IMR-90 (cell line): ENCODE results near the gene ALX4. TPM values are rescaled to one million over a fixed set of nuclear protein-coding genes. Genes with fewer than 3 reads are reported as not detected.

Experiments used
- ATAC-seq: fragments of 200-7000 bp; cut with Tn5 transposase; 2 replicates; pipeline ENCODE4 v1.9.1; 2020; ENCODE audit warnings: low read depth, mild to moderate bottlenecking, moderate library complexity
- BruUV-seq: library from RNA; stranded (reverse); fragments of 400-500 nt; replicated peaks from 2 replicates; lab custom pipeline; 2021; lab: Mats Ljungman, UMichigan
- CTCF ChIA-PET: fragments of 300-600 bp; formaldehyde crosslinking; extraction: SDS; loops from one replicate; lab custom pipeline; 2021; ENCODE audit warnings: antibody characterized with exemption; lab: Yijun Ruan, JAX
- POLR2A ChIA-PET: fragments of 300-600 bp; sonication (Branson Sonifier 250); formaldehyde crosslinking; loops from one replicate; lab custom pipeline; 2022; ENCODE audit warnings: antibody characterized with exemption; ENCODE audit not compliant: unreplicated experiment; lab: Charles Lee
- DNase-seq: peaks from one replicate; pipeline ENCODE4 v3.0.0; 2013
- H2AFZ ChIP-seq: replicated peaks from 2 replicates; pipeline ENCODE3; 2013; ENCODE audit warnings: low read length, mild to moderate bottlenecking; ENCODE audit not compliant: poor library complexity
- H2AK5ac ChIP-seq: 2 replicates; pipeline ENCODE4 v1.6.1; 2013; ENCODE audit warnings: low read depth, low read length, inconsistent platforms
- H2AK9ac ChIP-seq: replicated peaks from 2 replicates; pipeline ENCODE3; 2013; ENCODE audit warnings: mild to moderate bottlenecking, low read depth, low read length, moderate library complexity; ENCODE audit not compliant: poor library complexity
- H2BK120ac ChIP-seq: 2 replicates; pipeline ENCODE4 v1.6.1; 2013; ENCODE audit warnings: low read depth, low read length, inconsistent platforms
- H2BK15ac ChIP-seq: 3 replicates; pipeline ENCODE4 v1.6.1; 2013; ENCODE audit warnings: low read depth, low read length, inconsistent platforms
- H2BK20ac ChIP-seq: 2 replicates; pipeline ENCODE4 v1.6.1; 2013; ENCODE audit warnings: low read depth, mild to moderate bottlenecking, inconsistent platforms, low read length, moderate library complexity
- H2BK5ac ChIP-seq: 2 replicates; pipeline ENCODE4 v1.6.1; 2013; ENCODE audit warnings: mild to moderate bottlenecking, low read depth, low read length, inconsistent platforms; ENCODE audit not compliant: poor library complexity, severe bottlenecking
- H3K14ac ChIP-seq: replicated peaks from 2 replicates; pipeline ENCODE4 v1.6.1; 2013; ENCODE audit warnings: low read depth, low read length, inconsistent platforms
- H3K18ac ChIP-seq: 2 replicates; pipeline ENCODE4 v1.6.1; 2013; ENCODE audit warnings: low read depth, low read length, control low read depth
- H3K23ac ChIP-seq: 2 replicates; pipeline ENCODE4 v1.6.1; 2013; ENCODE audit warnings: low read depth, low read length, inconsistent platforms
- H3K27ac ChIP-seq: 2 replicates; pipeline ENCODE4 v1.5.1; 2013; ENCODE audit warnings: mild to moderate bottlenecking, control low read depth, low read length; ENCODE audit not compliant: insufficient read depth
- H3K27me3 ChIP-seq: 2 replicates; pipeline ENCODE4 v1.6.1; 2013; ENCODE audit warnings: low read length; ENCODE audit not compliant: control insufficient read depth, insufficient read depth
- H3K36me3 ChIP-seq: 2 replicates; pipeline ENCODE4 v1.6.1; 2013; ENCODE audit warnings: low read length, mixed read lengths; ENCODE audit not compliant: control insufficient read depth, insufficient read depth
- H3K4ac ChIP-seq: 2 replicates; pipeline ENCODE4 v1.6.1; 2013; ENCODE audit warnings: low read depth, low read length, inconsistent platforms
- H3K4me1 ChIP-seq: 2 replicates; pipeline ENCODE4 v1.6.1; 2013; ENCODE audit warnings: low read length, mixed read lengths; ENCODE audit not compliant: control insufficient read depth, insufficient read depth
- H3K4me2 ChIP-seq: 2 replicates; pipeline ENCODE4 v1.6.1; 2013; ENCODE audit warnings: low read depth, mild to moderate bottlenecking, control low read depth, low read length, moderate library complexity
- H3K4me3 ChIP-seq: 2 replicates; pipeline ENCODE4 v1.5.1; 2013; ENCODE audit warnings: low read depth, mild to moderate bottlenecking, control low read depth, low read length, moderate library complexity; ENCODE audit not compliant: insufficient read depth
- H3K56ac ChIP-seq: 2 replicates; pipeline ENCODE4 v1.6.1; 2013; ENCODE audit warnings: low read length, inconsistent platforms; ENCODE audit not compliant: insufficient read depth; ENCODE audit errors: extremely low read depth
- H3K79me1 ChIP-seq, 2 experiments: 2 replicates each; pipeline ENCODE4 v1.6.1; 2013; ENCODE audit warnings: low read length in 2 of 2, inconsistent platforms in 1 of 2, low read depth in 1 of 2
- H3K9ac ChIP-seq: 2 replicates; pipeline ENCODE4 v1.6.1; 2013; ENCODE audit warnings: low read depth, low read length, control low read depth
- H3K9me1 ChIP-seq: 2 replicates; pipeline ENCODE4 v1.6.1; 2013; ENCODE audit warnings: low read length, inconsistent platforms; ENCODE audit not compliant: insufficient read depth
- H3K9me3 ChIP-seq: 2 replicates; pipeline ENCODE4 v1.6.1; 2013; ENCODE audit warnings: low read length; ENCODE audit not compliant: control insufficient read depth, insufficient read depth
- H4K20me1 ChIP-seq: 2 replicates; pipeline ENCODE4 v1.6.1; 2013; ENCODE audit warnings: low read length, inconsistent platforms; ENCODE audit not compliant: insufficient read depth
- H4K5ac ChIP-seq: 2 replicates; pipeline ENCODE4 v1.6.1; 2013; ENCODE audit warnings: mild to moderate bottlenecking, low read depth, low read length, control low read depth
- H4K8ac ChIP-seq, 2 experiments: 2 replicates each; pipeline ENCODE4 v1.6.1; 2013; ENCODE audit warnings: low read depth in 2 of 2, low read length in 2 of 2, control low read depth in 1 of 2, inconsistent platforms in 1 of 2
- H4K91ac ChIP-seq: 2 replicates; pipeline ENCODE4 v1.6.1; 2013; ENCODE audit warnings: low read depth, low read length, inconsistent platforms; ENCODE audit not compliant: insufficient read depth
- BHLHE40 ChIP-seq: fragments of 150-350 bp; IDR thresholded peaks from 2 replicates; pipeline ENCODE4 v1.6.1; 2016; ENCODE audit warnings: mild to moderate bottlenecking, low read depth, low read length
- CHD1 ChIP-seq: IDR thresholded peaks from 2 replicates; pipeline ENCODE4 v1.6.1; 2012; ENCODE audit warnings: low read depth, low read length, improper control_type of control experiment
- FOS ChIP-seq: fragments of 150-350 bp; IDR thresholded peaks from 2 replicates; pipeline ENCODE4 v1.6.1; 2016; ENCODE audit warnings: low read depth, low read length
- MAFK ChIP-seq: IDR thresholded peaks from 2 replicates; pipeline ENCODE4 v1.6.1; 2012; ENCODE audit warnings: low read depth, low read length, improper control_type of control experiment
- MAZ ChIP-seq: IDR thresholded peaks from 2 replicates; pipeline ENCODE4 v1.6.1; 2012; ENCODE audit warnings: low read depth, mild to moderate bottlenecking, low read length, improper control_type of control experiment, moderate library complexity, borderline replicate concordance
- MXI1 ChIP-seq: IDR thresholded peaks from 2 replicates; pipeline ENCODE4 v1.6.1; 2012; ENCODE audit warnings: low read depth, mild to moderate bottlenecking, low read length, moderate library complexity, borderline replicate concordance
- POLR2A ChIP-seq: IDR thresholded peaks from 2 replicates; pipeline ENCODE4 v1.6.1; 2012; ENCODE audit warnings: mild to moderate bottlenecking, low read depth, low read length
- RAD21 ChIP-seq: IDR thresholded peaks from 2 replicates; pipeline ENCODE4 v1.6.1; 2012; ENCODE audit warnings: low read length, improper control_type of control experiment
- RCOR1 ChIP-seq: IDR thresholded peaks from 2 replicates; pipeline ENCODE4 v1.6.1; 2012; ENCODE audit warnings: mild to moderate bottlenecking, low read length, improper control_type of control experiment; ENCODE audit not compliant: insufficient replicate concordance
- RFX5 ChIP-seq: IDR thresholded peaks from 2 replicates; pipeline ENCODE4 v1.8.0; 2012; ENCODE audit warnings: low read depth, mild to moderate bottlenecking, low read length, moderate library complexity
- SMC3 ChIP-seq: fragments of 150-350 bp; IDR thresholded peaks from 2 replicates; pipeline ENCODE4 v1.6.1; 2016; ENCODE audit warnings: low read depth, mild to moderate bottlenecking, antibody characterized with exemption, low read length, moderate library complexity
- WGBS, 2 experiments: methylation state at CpG; one replicate each; pipeline versions ENCODE4 v1.1.5 to v1.1.7; 2013; ENCODE audit warnings: missing lambda C conversion rate in 2 of 2; ENCODE audit not compliant: insufficient read length in 1 of 2; ENCODE audit errors: extremely low coverage in 2 of 2; 5-methylcytosine and 5-hydroxymethylcytosine counted together
- dilution Hi-C: fragments of 300-500 bp; cut with HindIII; formaldehyde crosslinking; loops from one replicate; pipeline ENCODE4 v1.14.3; 2018; ENCODE audit warnings: low sequenced_read_pairs; ENCODE audit not compliant: unreplicated experiment
- in situ Hi-C: fragments of 300-500 bp; cut with MboI; formaldehyde crosslinking; loops from 3 replicates; pipeline ENCODE4 v1.14.3; 2019; ENCODE audit warnings: low sequenced_read_pairs, inconsistent platforms, mixed read lengths
- intact Hi-C: fragments of 100-400 bp; cut with micrococcal nuclease; formaldehyde crosslinking; loops from 2 replicates; pipeline ENCODE4 v1.10.0; 2022
- polyA plus RNA-seq, 3 experiments: library from polyadenylated mRNA; depleted of rRNA; stranded (reverse); fragments of >200 nt; gene quantifications; 2 replicates each; pipeline ENCODE4 v1.2.3, GENCODE V29; 2012; ENCODE audit warnings: low replicate concordance in 1 of 3
- total RNA-seq: library from RNA; depleted of rRNA; stranded (reverse); fragments of >200 nt; gene quantifications from 2 replicates; pipeline ENCODE4 v1.2.3, GENCODE V29; 2012
- TF ChIP-seq, protein P1 (sequence below): conservative IDR thresholded peaks from 2 replicates; pipeline ENCODE4 v1.5.1; 2012; ENCODE audit warnings: mild to moderate bottlenecking, low read depth, low read length, improper control_type of control experiment
- TF ChIP-seq, protein P2 (sequence below): fragments of 150-350 bp; IDR thresholded peaks from 2 replicates; pipeline ENCODE4 v1.6.1; 2017; ENCODE audit warnings: mild to moderate bottlenecking, antibody characterized with exemption, low read length, low read depth
- TF ChIP-seq, protein P3 (sequence below): fragments of 150-350 bp; IDR thresholded peaks from 2 replicates; pipeline ENCODE4 v1.6.1; 2016; ENCODE audit warnings: low read depth, mild to moderate bottlenecking, low read length, moderate library complexity, borderline replicate concordance

Gene ALX4
- total and polyA plus RNA-seq, 2 of the 4 experiments (the other 2 are of a cell fraction): not detected

DNA sequence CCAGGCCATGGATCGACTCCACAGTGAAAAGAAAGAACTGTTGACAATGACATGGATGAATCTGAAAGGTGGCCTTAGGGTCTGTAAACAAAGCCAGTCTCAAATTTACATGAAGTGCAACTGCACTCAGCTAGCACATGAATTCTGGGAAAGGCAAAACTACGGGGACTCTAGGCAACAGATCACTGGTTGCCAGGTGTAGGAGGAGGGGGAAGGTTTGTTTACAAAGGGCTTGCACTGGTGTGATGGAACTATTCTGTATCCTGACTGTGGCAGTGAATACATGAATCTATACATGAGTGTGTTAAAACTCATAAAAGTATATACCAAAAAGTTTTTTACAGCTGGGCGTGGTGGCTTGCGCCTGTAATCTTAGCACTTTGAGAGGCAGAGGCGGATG, 27.3 kb downstream of the ALX4 start:
- Histone ChIP-seq H2BK15ac (no peak overlapping the region), H3K79me1 (no peaks in the 10 kb centered on the region), H3K36me3 (no peaks in the 10 kb centered on the region), H2AK9ac (no peak overlapping the region), H3K4me2 (no peak overlapping the region), H3K9me1 (no peaks in the 10 kb centered on the region), H3K9ac (no peak overlapping the region), H3K4ac (no peak overlapping the region), H4K8ac (no peak overlapping the region), H3K14ac (no peak overlapping the region), H4K91ac (no peak overlapping the region), H3K56ac (0 out of 2 replicates have a peak overlapping the region, but pooled peaks have one; percentile 3), H2BK5ac (no peak overlapping the region), H3K27ac (no peak overlapping the region), H2BK20ac (no peak overlapping the region), H2BK120ac (no peak overlapping the region), H4K5ac (no peak overlapping the region), H3K4me3 (no peak overlapping the region), H3K23ac (no peak overlapping the region), H3K27me3 (peaks cover 24% of the 10 kb centered on the region; the same call in 1 of the 2 replicates), H3K18ac (no peak overlapping the region), H3K9me3 (no peaks in the 10 kb centered on the region), H2AK5ac (no peak overlapping the region), H2AFZ (no peak overlapping the region), H4K20me1 (no peaks in the 10 kb centered on the region), H3K4me1 (0 out of 2 replicates have a peak, but pooled peaks cover 1% of the 10 kb centered on the region)
- WGBS, 2 experiments: 20% methylated on average over 1 of the region's 5 CpGs; no CpG with 5 or more reads in 1 of the 2 experiments
- dilution Hi-C loops (no loop called here), in situ Hi-C loops (loop anchor here (10.0 kb wide), 1 partner anchor 252 kb away; no protein-coding TSS in a partner anchor), intact Hi-C loops (no loop called here)
- no TSS peak for BruUV-seq
- ChIA-PET CTCF (no interaction called here), POLR2A (interaction anchor here (0.5 kb wide), 1 partner anchor 1762 kb away, joined by 3 read pairs; no protein-coding TSS in a partner anchor)
- no peak for TF ChIP-seq RAD21
- TF ChIP-seq CHD1: no peak
- no peak for TF ChIP-seq POLR2A
- no peak for TF ChIP-seq MXI1
- no peak for TF ChIP-seq SMC3
- TF ChIP-seq BHLHE40: no peak
- no peak for TF ChIP-seq MAZ
- TF ChIP-seq RCOR1: no peak
- TF ChIP-seq, protein P1, sequence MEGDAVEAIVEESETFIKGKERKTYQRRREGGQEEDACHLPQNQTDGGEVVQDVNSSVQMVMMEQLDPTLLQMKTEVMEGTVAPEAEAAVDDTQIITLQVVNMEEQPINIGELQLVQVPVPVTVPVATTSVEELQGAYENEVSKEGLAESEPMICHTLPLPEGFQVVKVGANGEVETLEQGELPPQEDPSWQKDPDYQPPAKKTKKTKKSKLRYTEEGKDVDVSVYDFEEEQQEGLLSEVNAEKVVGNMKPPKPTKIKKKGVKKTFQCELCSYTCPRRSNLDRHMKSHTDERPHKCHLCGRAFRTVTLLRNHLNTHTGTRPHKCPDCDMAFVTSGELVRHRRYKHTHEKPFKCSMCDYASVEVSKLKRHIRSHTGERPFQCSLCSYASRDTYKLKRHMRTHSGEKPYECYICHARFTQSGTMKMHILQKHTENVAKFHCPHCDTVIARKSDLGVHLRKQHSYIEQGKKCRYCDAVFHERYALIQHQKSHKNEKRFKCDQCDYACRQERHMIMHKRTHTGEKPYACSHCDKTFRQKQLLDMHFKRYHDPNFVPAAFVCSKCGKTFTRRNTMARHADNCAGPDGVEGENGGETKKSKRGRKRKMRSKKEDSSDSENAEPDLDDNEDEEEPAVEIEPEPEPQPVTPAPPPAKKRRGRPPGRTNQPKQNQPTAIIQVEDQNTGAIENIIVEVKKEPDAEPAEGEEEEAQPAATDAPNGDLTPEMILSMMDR: no peak
- no peak for TF ChIP-seq RFX5
- no peak for TF ChIP-seq MAFK
- TF ChIP-seq, protein P2, sequence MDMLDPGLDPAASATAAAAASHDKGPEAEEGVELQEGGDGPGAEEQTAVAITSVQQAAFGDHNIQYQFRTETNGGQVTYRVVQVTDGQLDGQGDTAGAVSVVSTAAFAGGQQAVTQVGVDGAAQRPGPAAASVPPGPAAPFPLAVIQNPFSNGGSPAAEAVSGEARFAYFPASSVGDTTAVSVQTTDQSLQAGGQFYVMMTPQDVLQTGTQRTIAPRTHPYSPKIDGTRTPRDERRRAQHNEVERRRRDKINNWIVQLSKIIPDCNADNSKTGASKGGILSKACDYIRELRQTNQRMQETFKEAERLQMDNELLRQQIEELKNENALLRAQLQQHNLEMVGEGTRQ: no peak
- TF ChIP-seq FOS: no peak
- TF ChIP-seq, protein P3, sequence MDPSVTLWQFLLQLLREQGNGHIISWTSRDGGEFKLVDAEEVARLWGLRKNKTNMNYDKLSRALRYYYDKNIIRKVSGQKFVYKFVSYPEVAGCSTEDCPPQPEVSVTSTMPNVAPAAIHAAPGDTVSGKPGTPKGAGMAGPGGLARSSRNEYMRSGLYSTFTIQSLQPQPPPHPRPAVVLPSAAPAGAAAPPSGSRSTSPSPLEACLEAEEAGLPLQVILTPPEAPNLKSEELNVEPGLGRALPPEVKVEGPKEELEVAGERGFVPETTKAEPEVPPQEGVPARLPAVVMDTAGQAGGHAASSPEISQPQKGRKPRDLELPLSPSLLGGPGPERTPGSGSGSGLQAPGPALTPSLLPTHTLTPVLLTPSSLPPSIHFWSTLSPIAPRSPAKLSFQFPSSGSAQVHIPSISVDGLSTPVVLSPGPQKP: no peak
- DNase-seq (no peak), ATAC-seq (no peak)
